B cell (primary cell): ENCODE data around the gene NTNG1. TPM values are rescaled to one million over a fixed set of nuclear protein-coding genes. Genes with fewer than 3 reads are reported as not detected.

Experiments used
- ATAC-seq: fragments of 200-7000 bp; cut with Tn5 transposase; one replicate; pipeline ENCODE4 v1.10.0; 2021; ENCODE audit warnings: low read depth, mild to moderate bottlenecking, moderate number of reproducible peaks, moderate library complexity
- CTCF ChIA-PET: fragments of 350-600 bp; sonication (Branson Sonifier 250); formaldehyde crosslinking; loops from one replicate; lab custom pipeline; 2021; ENCODE audit warnings: antibody characterized with exemption, inconsistent platforms; lab: Charles Lee
- POLR2A ChIA-PET: fragments of 350-600 bp; sonication (Branson Sonifier 250); formaldehyde crosslinking; loops from one replicate; lab custom pipeline; 2021; ENCODE audit warnings: antibody characterized with exemption; lab: Charles Lee
- DNase-seq: peaks from one replicate; pipeline ENCODE4 v3.0.0; 2013
- H2AFZ ChIP-seq: 2 replicates; pipeline ENCODE4 v1.6.1; 2012; ENCODE audit warnings: mild to moderate bottlenecking, low read depth, low read length; ENCODE audit not compliant: insufficient read depth, poor library complexity, severe bottlenecking
- H3K27ac ChIP-seq, 2 donors: 1 replicate in 1 of 2; 2 replicates in 1 of 2; pipeline ENCODE4 v1.5.1; 2012 to 2013; ENCODE audit warnings: low read length in 2 of 2, mild to moderate bottlenecking in 2 of 2, moderate library complexity in 1 of 2
- H3K27me3 ChIP-seq, 4 experiments: fragments of 200-600 bp in 1 of 4; sonication (generic) in 1 of 4; replicated peaks in 1 of 4; 1 replicate in 2 of 4; 2 replicates in 2 of 4; pipeline versions ENCODE4 v1.6.1 to v1.7.0; 2013 to 2016; ENCODE audit warnings: low read length in 3 of 4, mild to moderate bottlenecking in 2 of 4, mixed read lengths in 1 of 4, moderate library complexity in 1 of 4; ENCODE audit not compliant: insufficient read depth in 4 of 4, control insufficient read depth in 3 of 4; ENCODE audit errors: control extremely low read depth in 1 of 4
- H3K36me3 ChIP-seq, 2 experiments: replicated peaks in 1 of 2; 1 replicate in 1 of 2; 2 replicates in 1 of 2; pipeline versions ENCODE4 v1.6.1 to v1.7.1; 2013; ENCODE audit warnings: low read length in 1 of 2; ENCODE audit not compliant: insufficient read depth in 2 of 2, control insufficient read depth in 1 of 2; ENCODE audit errors: control extremely low read depth in 1 of 2, extremely low read depth in 1 of 2
- H3K4me1 ChIP-seq, 2 donors: fragments of 200-600 bp in 1 of 2; sonication (generic) in 1 of 2; 1 replicate in 1 of 2; 2 replicates in 1 of 2; pipeline versions ENCODE4 v1.5.1 to v1.6.1; 2013 to 2017; ENCODE audit warnings: low read length in 2 of 2; ENCODE audit not compliant: control insufficient read depth in 2 of 2, insufficient read depth in 2 of 2
- H3K4me2 ChIP-seq: replicated peaks from 2 replicates; pipeline ENCODE3; 2012; ENCODE audit warnings: mild to moderate bottlenecking, low read depth, low read length; ENCODE audit not compliant: poor library complexity, severe bottlenecking
- H3K4me3 ChIP-seq, 5 experiments: fragments of 200-600 bp in 1 of 5; sonication (generic) in 1 of 5; 1 replicate in 3 of 5; 2 replicates in 2 of 5; pipeline versions ENCODE4 v1.5.1 to v1.7.0; 2011 to 2016; ENCODE audit warnings: low read length in 4 of 5, mild to moderate bottlenecking in 4 of 5, low read depth in 2 of 5, control low read depth in 1 of 5, moderate library complexity in 1 of 5; ENCODE audit not compliant: insufficient read depth in 1 of 5; ENCODE audit errors: control extremely low read depth in 1 of 5, extremely low read depth in 1 of 5
- H3K79me2 ChIP-seq: fragments of 200-600 bp; sonication (generic); one replicate; pipeline ENCODE4 v1.6.0; 2016; ENCODE audit warnings: low read length; ENCODE audit not compliant: control insufficient read depth, insufficient read depth
- H3K9ac ChIP-seq: fragments of 200-600 bp; sonication (generic); 2 replicates; pipeline ENCODE4 v1.6.1; 2017; ENCODE audit warnings: mild to moderate bottlenecking, low read length, moderate library complexity
- H3K9me3 ChIP-seq, 3 donors: one replicate each; pipeline versions ENCODE4 v1.6.1 to v1.7.1; 2013; ENCODE audit warnings: low read length in 2 of 3; ENCODE audit not compliant: control insufficient read depth in 2 of 3, insufficient read depth in 1 of 3; ENCODE audit errors: control extremely low read depth in 1 of 3
- H4K20me1 ChIP-seq: 2 replicates; pipeline ENCODE4 v1.6.0; 2012; ENCODE audit warnings: mild to moderate bottlenecking, low read length; ENCODE audit not compliant: insufficient read depth, control insufficient read depth, poor library complexity, severe bottlenecking
- H3K27ac Mint-ChIP-seq: one replicate; pipeline ENCODE4 v1.8.0; 2021; ENCODE audit warnings: mixed read lengths
- H3K27me3 Mint-ChIP-seq: one replicate; pipeline ENCODE4 v1.8.0; 2021; ENCODE audit warnings: mixed read lengths
- H3K4me1 Mint-ChIP-seq: one replicate; pipeline ENCODE4 v1.8.0; 2021; ENCODE audit warnings: mixed read lengths
- H3K4me3 Mint-ChIP-seq: one replicate; pipeline ENCODE4 v1.8.0; 2021; ENCODE audit warnings: mixed read lengths
- H3K9me3 Mint-ChIP-seq: one replicate; pipeline ENCODE4 v1.8.0; 2022; ENCODE audit warnings: mixed read lengths; ENCODE audit not compliant: insufficient read depth
- CTCF ChIP-seq: fragments of 200-600 bp; IDR thresholded peaks from one replicate; pipeline ENCODE4 v1.8.0; 2022; ENCODE audit warnings: antibody characterized with exemption, mild to moderate bottlenecking
- EZH2 ChIP-seq: IDR thresholded peaks from 2 replicates; pipeline ENCODE4 v1.6.1; 2012; ENCODE audit warnings: borderline replicate concordance, low read depth, mild to moderate bottlenecking, moderate library complexity, low read length; ENCODE audit not compliant: insufficient read depth, poor library complexity, severe bottlenecking
- WGBS: methylation state at CpG from one replicate; pipeline ENCODE4 v1.1.5; 2013; ENCODE audit warnings: missing lambda C conversion rate; ENCODE audit not compliant: insufficient coverage; 5-methylcytosine and 5-hydroxymethylcytosine counted together
- intact Hi-C: fragments of 100-400 bp; cut with micrococcal nuclease; formaldehyde crosslinking; loops from one replicate; pipeline ENCODE4 v1.10.0; 2022
- polyA plus RNA-seq: library from polyadenylated mRNA; depleted of rRNA; stranded (reverse); fragments of >200 nt; gene quantifications from 2 replicates; pipeline ENCODE4 v1.2.3, GENCODE V29; 2012
- total RNA-seq, 2 donors: library from RNA; stranded (reverse); fragments of 120-200 nt in 1 of 2; gene quantifications; 1 replicate in 1 of 2; 2 replicates in 1 of 2; pipeline versions ENCODE4 v1.2.3 to v1.2.4, GENCODE V29; 2013 to 2022

The NTNG1 gene
- total and polyA plus RNA-seq, 2 donors (not counting 1 experiment from before 2014, with no cell fraction given) = 2.8 to 3.7 TPM

GRCh38 chr1:107344268-107344760, 203.5 kb downstream of the NTNG1 start:
- Mint-ChIP-seq H3K4me1 (no peaks in the 10 kb centered on the region), H3K4me3 (no peak overlapping the region), H3K27ac (no peak overlapping the region), H3K9me3 (no peaks in the 10 kb centered on the region), H3K27me3 (no peaks in the 10 kb centered on the region)
- CTCF ChIA-PET = interaction anchor here (0.6 kb wide), 1 partner anchor 27 kb away, joined by 4 read pairs; no protein-coding TSS in a partner anchor
- no peak for TF ChIP-seq CTCF
- no peak for TF ChIP-seq EZH2
- Histone ChIP-seq H3K36me3 (peaks cover 0 to 1% of the 10 kb centered on the region in 2 experiments), H2AFZ (no peak overlapping the region), H3K4me1 (no peaks in the 10 kb centered on the region), H3K4me2 (no peak overlapping the region), H3K9me3 (no peaks in the 10 kb centered on the region), H4K20me1 (no peaks in the 10 kb centered on the region), H3K27me3 (no peaks in the 10 kb centered on the region), H3K4me3 (no peak overlapping the region), H3K9ac (no peak overlapping the region), H3K79me2 (no peaks in the 10 kb centered on the region), H3K27ac (no peak overlapping the region)
- POLR2A ChIA-PET = no interaction called here
- no peak for DNase-seq
- intact Hi-C loops = no loop called here
- 90% methylated on average over 1 of the region's 1 CpG for WGBS
- no peak for ATAC-seq

GRCh38 chr1:107344836-107345235, 204.0 kb downstream of the NTNG1 start:
- Histone ChIP-seq H3K36me3 (peaks cover 0 to 1% of the 10 kb centered on the region in 2 experiments), H2AFZ (no peak overlapping the region), H3K27me3 (no peaks in the 10 kb centered on the region), H4K20me1 (no peaks in the 10 kb centered on the region), H3K9me3 (no peaks in the 10 kb centered on the region), H3K4me3 (no peak overlapping the region), H3K4me1 (no peaks in the 10 kb centered on the region), H3K9ac (no peak overlapping the region), H3K27ac (no peak overlapping the region), H3K79me2 (no peaks in the 10 kb centered on the region), H3K4me2 (no peak overlapping the region)
- Mint-ChIP-seq H3K27ac (no peak overlapping the region), H3K27me3 (no peaks in the 10 kb centered on the region), H3K9me3 (no peaks in the 10 kb centered on the region), H3K4me3 (no peak overlapping the region), H3K4me1 (no peaks in the 10 kb centered on the region)
- ATAC-seq = no peak
- DNase-seq = no peak
- intact Hi-C loops = no loop called here
- ChIA-PET POLR2A (no interaction called here), CTCF (no interaction called here)
- TF ChIP-seq CTCF (no peak), EZH2 (no peak)
- no CpG with 5 or more reads among the region's 3 CpGs for WGBS
